ENCODE data around the gene SAMD4A. TPM values are rescaled to one million over a fixed set of nuclear protein-coding genes. Genes with fewer than 3 reads are reported as not detected.

The SAMD4A gene
- total and polyA plus RNA-seq, 2 donors: 16.0 to 58.5 TPM

GRCh38 chr14:54806616-54807015, 239.7 kb downstream of the SAMD4A start:
- Histone ChIP-seq H3K36me3 (ENCODE audit: insufficient read depth) (no peaks in the 10 kb centered on the region), H3K27ac (ENCODE audit: low read depth) (no peak overlapping the region), H3K4me3 (ENCODE audit: low read depth, low read length) (no peak overlapping the region), H3K4me1 (ENCODE audit: insufficient read depth) (no peaks in the 10 kb centered on the region)
- WGBS: 90% methylated on average over 10 of the region's 10 CpGs
- DNase-seq (ENCODE audit: extremely low spot score): no peak

GRCh38 chr14:54807428-54807827, 240.5 kb downstream of the SAMD4A start:
- H3K27ac ChIP-seq (ENCODE audit: low read depth): no peak overlapping the region
- no peak for DNase-seq (ENCODE audit: extremely low spot score)
- 78% methylated on average over 6 of the region's 6 CpGs for WGBS
- H3K36me3 ChIP-seq (ENCODE audit: insufficient read depth): no peaks in the 10 kb centered on the region
- H3K4me3 ChIP-seq (ENCODE audit: low read depth, low read length): no peak overlapping the region
- H3K4me1 ChIP-seq (ENCODE audit: insufficient read depth): no peaks in the 10 kb centered on the region

GRCh38 chr14:54807881-54808280, 241.0 kb downstream of the SAMD4A start:
- 92% methylated on average over 7 of the region's 7 CpGs for WGBS
- Histone ChIP-seq H3K4me1 (ENCODE audit: insufficient read depth) (no peaks in the 10 kb centered on the region), H3K36me3 (ENCODE audit: insufficient read depth) (no peaks in the 10 kb centered on the region), H3K27ac (ENCODE audit: low read depth) (no peak overlapping the region), H3K4me3 (ENCODE audit: low read depth, low read length) (no peak overlapping the region)
- no peak for DNase-seq (ENCODE audit: extremely low spot score)

- WGBS: 75% methylated on average over 8 of the region's 8 CpGs
Observed at GRCh38 chr14:54808326-54809161, 241.6 kb downstream of the SAMD4A start.

GRCh38 chr14:54809767-54810166, 242.8 kb downstream of the SAMD4A start:
- Histone ChIP-seq H3K4me3 (ENCODE audit: low read depth, low read length) (no peak overlapping the region), H3K4me1 (ENCODE audit: insufficient read depth) (no peaks in the 10 kb centered on the region), H3K36me3 (ENCODE audit: insufficient read depth) (no peaks in the 10 kb centered on the region), H3K27ac (ENCODE audit: low read depth) (no peak overlapping the region)
- no peak for DNase-seq (ENCODE audit: extremely low spot score)
- 94% methylated on average over 8 of the region's 8 CpGs for WGBS

More at GRCh38 chr14:54808326-54809161, 241.6 kb downstream of the SAMD4A start:
- H3K36me3 ChIP-seq (ENCODE audit: insufficient read depth): no peaks in the 10 kb centered on the region
- H3K27ac ChIP-seq (ENCODE audit: low read depth): no peak overlapping the region
- DNase-seq (ENCODE audit: extremely low spot score): no peak
- no peak overlapping the region for H3K4me3 ChIP-seq (ENCODE audit: low read depth, low read length)
- no peaks in the 10 kb centered on the region for H3K4me1 ChIP-seq (ENCODE audit: insufficient read depth)

GRCh38 chr14:54812617-54813016, 245.7 kb downstream of the SAMD4A start:
- Histone ChIP-seq H3K36me3 (ENCODE audit: insufficient read depth) (no peaks in the 10 kb centered on the region), H3K4me3 (ENCODE audit: low read depth, low read length) (no peak overlapping the region), H3K4me1 (ENCODE audit: insufficient read depth) (no peaks in the 10 kb centered on the region), H3K27ac (ENCODE audit: low read depth) (no peak overlapping the region)
- 54% methylated on average over 6 of the region's 6 CpGs for WGBS
- DNase-seq (ENCODE audit: extremely low spot score): no peak

- Histone ChIP-seq H3K4me3 (ENCODE audit: low read depth, low read length) (no peak overlapping the region), H3K36me3 (ENCODE audit: insufficient read depth) (no peaks in the 10 kb centered on the region), H3K27ac (ENCODE audit: low read depth) (no peak overlapping the region), H3K4me1 (ENCODE audit: insufficient read depth) (no peaks in the 10 kb centered on the region)
- DNase-seq (ENCODE audit: extremely low spot score): no peak
- WGBS: 89% methylated on average over 2 of the region's 2 CpGs
Observed at GRCh38 chr14:54813081-54813480, 246.2 kb downstream of the SAMD4A start.

- 62% methylated on average over 5 of the region's 5 CpGs for WGBS
- no peaks in the 10 kb centered on the region for H3K36me3 ChIP-seq (ENCODE audit: insufficient read depth)
- no peak overlapping the region for H3K27ac ChIP-seq (ENCODE audit: low read depth)
- H3K4me1 ChIP-seq (ENCODE audit: insufficient read depth): no peaks in the 10 kb centered on the region
- H3K4me3 ChIP-seq (ENCODE audit: low read depth, low read length): no peak overlapping the region
- no peak for DNase-seq (ENCODE audit: extremely low spot score)
Observed at GRCh38 chr14:54814076-54814475, 247.1 kb downstream of the SAMD4A start.

GRCh38 chr14:54815016-54815415, 248.1 kb downstream of the SAMD4A start:
- DNase-seq (ENCODE audit: extremely low spot score): no peak
- Histone ChIP-seq H3K36me3 (ENCODE audit: insufficient read depth) (no peaks in the 10 kb centered on the region), H3K27ac (ENCODE audit: low read depth) (no peak overlapping the region), H3K4me3 (ENCODE audit: low read depth, low read length) (no peak overlapping the region), H3K4me1 (ENCODE audit: insufficient read depth) (no peaks in the 10 kb centered on the region)
- WGBS: 73% methylated on average over 12 of the region's 12 CpGs

- Histone ChIP-seq H3K4me3 (ENCODE audit: low read depth, low read length) (no peak overlapping the region), H3K4me1 (ENCODE audit: insufficient read depth) (no peaks in the 10 kb centered on the region), H3K36me3 (ENCODE audit: insufficient read depth) (no peaks in the 10 kb centered on the region), H3K27ac (ENCODE audit: low read depth) (no peak overlapping the region)
- DNase-seq (ENCODE audit: extremely low spot score): no peak
- 82% methylated on average over 6 of the region's 6 CpGs for WGBS
Observed at GRCh38 chr14:54815515-54815914, 248.6 kb downstream of the SAMD4A start.

GRCh38 chr14:54816450-54816849, 249.5 kb downstream of the SAMD4A start:
- no peak overlapping the region for H3K4me3 ChIP-seq (ENCODE audit: low read depth, low read length)
- H3K27ac ChIP-seq (ENCODE audit: low read depth): no peak overlapping the region
- no peak for DNase-seq (ENCODE audit: extremely low spot score)
- no peaks in the 10 kb centered on the region for H3K4me1 ChIP-seq (ENCODE audit: insufficient read depth)
- WGBS: 86% methylated on average over 1 of the region's 1 CpG
- H3K36me3 ChIP-seq (ENCODE audit: insufficient read depth): no peaks in the 10 kb centered on the region

- no peak overlapping the region for H3K4me3 ChIP-seq (ENCODE audit: low read depth, low read length)
- H3K4me1 ChIP-seq (ENCODE audit: insufficient read depth): no peaks in the 10 kb centered on the region
- H3K36me3 ChIP-seq (ENCODE audit: insufficient read depth): no peaks in the 10 kb centered on the region
- 96% methylated on average over 5 of the region's 5 CpGs for WGBS
- no peak overlapping the region for H3K27ac ChIP-seq (ENCODE audit: low read depth)
- DNase-seq (ENCODE audit: extremely low spot score): no peak
Observed at GRCh38 chr14:54817506-54817905, 250.6 kb downstream of the SAMD4A start.

GRCh38 chr14:54818201-54819133, 251.5 kb downstream of the SAMD4A start:
- Histone ChIP-seq H3K36me3 (ENCODE audit: insufficient read depth) (no peaks in the 10 kb centered on the region), H3K27ac (ENCODE audit: low read depth) (no peak overlapping the region), H3K4me1 (ENCODE audit: insufficient read depth) (no peaks in the 10 kb centered on the region), H3K4me3 (ENCODE audit: low read depth, low read length) (no peak overlapping the region)
- 34% methylated on average over 14 of the region's 14 CpGs for WGBS
- no peak for DNase-seq (ENCODE audit: extremely low spot score)

GRCh38 chr14:54822685-54823084, 255.8 kb downstream of the SAMD4A start:
- H3K36me3 ChIP-seq (ENCODE audit: insufficient read depth): no peaks in the 10 kb centered on the region
- DNase-seq (ENCODE audit: extremely low spot score): no peak
- no peaks in the 10 kb centered on the region for H3K4me1 ChIP-seq (ENCODE audit: insufficient read depth)
- no peak overlapping the region for H3K4me3 ChIP-seq (ENCODE audit: low read depth, low read length)
- no peak overlapping the region for H3K27ac ChIP-seq (ENCODE audit: low read depth)

Data from urinary bladder (tissue), 4 donors.